Uterus (tissue), 4 donors: ENCODE results near the gene KLF11. TPM values are rescaled to one million over a fixed set of nuclear protein-coding genes. Genes with fewer than 3 reads are reported as not detected.

Experiments
- DNase-seq, 2 donors: peaks; one replicate each; pipeline ENCODE4 v3.0.0-alpha.2; 2019 to 2020
- H3K27ac ChIP-seq, 2 donors: fragments of 200-600 bp; sonication (generic); 1 replicate in 1 of 2; 2 replicates in 1 of 2; pipeline ENCODE4 v1.5.1; 2016 to 2018
- H3K27me3 ChIP-seq, 2 donors: fragments of 200-600 bp; sonication (generic); one replicate each; pipeline ENCODE4 v1.5.1; 2018 to 2019; ENCODE audit warnings: control low read depth in 1 of 2
- H3K36me3 ChIP-seq, 2 donors: fragments of 200-600 bp; sonication (generic); one replicate each; pipeline ENCODE4 v1.5.1; 2019; ENCODE audit warnings: control low read depth in 1 of 2
- H3K4me1 ChIP-seq, 2 donors: fragments of 200-600 bp; sonication (generic); one replicate each; pipeline ENCODE4 v1.5.1; 2018 to 2019; ENCODE audit warnings: control low read depth in 1 of 2
- H3K4me3 ChIP-seq, 2 donors: fragments of 200-600 bp; sonication (generic); 1 replicate in 1 of 2; 2 replicates in 1 of 2; pipeline ENCODE4 v1.5.1; 2018 to 2019; ENCODE audit warnings: mild to moderate bottlenecking in 1 of 2
- H3K9me3 ChIP-seq, 2 donors: fragments of 200-600 bp; sonication (generic); one replicate each; pipeline ENCODE4 v1.5.1; 2019; ENCODE audit warnings: control low read depth in 1 of 2
- CTCF ChIP-seq, 4 experiments: fragments of 200-600 bp in 2 of 4; fragments of 450-650 bp in 2 of 4; sonication (generic) in 2 of 4; IDR thresholded peaks; one replicate each; pipeline ENCODE4 v1.5.1; 2016 to 2019; ENCODE audit warnings: antibody characterized with exemption in 4 of 4, mild to moderate bottlenecking in 2 of 4, moderate library complexity in 1 of 4
- POLR2A ChIP-seq, 2 donors: fragments of 450-650 bp; IDR thresholded peaks; one replicate each; pipeline ENCODE4 v1.6.1; 2016; ENCODE audit warnings: antibody characterized with exemption in 2 of 2, mild to moderate bottlenecking in 1 of 2, moderate library complexity in 1 of 2
- intact Hi-C: fragments of 100-400 bp; cut with DNase I; formaldehyde crosslinking; loops from one replicate; pipeline ENCODE4 v1.15.1; 2023; ENCODE audit warnings: low total_unique reads
- total RNA-seq, 4 donors: library from RNA; depleted of rRNA in 3 of 4; stranded (reverse); fragments of >200 nt in 3 of 4; gene quantifications; one replicate each; pipeline versions ENCODE4 v1.1.0 to v1.2.4, GENCODE V29; 2014 to 2023
- donor health status: DM: yes; HTN: yes; CAD: no.

KLF11 gene
- total RNA-seq, 4 donors from 2014 or later, result 23.4 to 49.9 (median 31.7) TPM

- no peak for DNase-seq
- Histone ChIP-seq H3K36me3 (no peaks in the 10 kb centered on the region), H3K9me3 (no peaks in the 10 kb centered on the region), H3K4me3 (no peak overlapping the region), H3K4me1 (peaks cover 0 to 9% of the 10 kb centered on the region in 2 donors), H3K27ac (no peak overlapping the region), H3K27me3 (no peaks in the 10 kb centered on the region)
- intact Hi-C loops, result no loop called here
- TF ChIP-seq POLR2A (IDR thresholded peaks at IDR 0.05) (no peak), CTCF (IDR thresholded peaks at IDR 0.05) (no peak)
These were observed 33.2 kb downstream of the KLF11 start for GRCh38 chr2:10076511-10076910.

DNA sequence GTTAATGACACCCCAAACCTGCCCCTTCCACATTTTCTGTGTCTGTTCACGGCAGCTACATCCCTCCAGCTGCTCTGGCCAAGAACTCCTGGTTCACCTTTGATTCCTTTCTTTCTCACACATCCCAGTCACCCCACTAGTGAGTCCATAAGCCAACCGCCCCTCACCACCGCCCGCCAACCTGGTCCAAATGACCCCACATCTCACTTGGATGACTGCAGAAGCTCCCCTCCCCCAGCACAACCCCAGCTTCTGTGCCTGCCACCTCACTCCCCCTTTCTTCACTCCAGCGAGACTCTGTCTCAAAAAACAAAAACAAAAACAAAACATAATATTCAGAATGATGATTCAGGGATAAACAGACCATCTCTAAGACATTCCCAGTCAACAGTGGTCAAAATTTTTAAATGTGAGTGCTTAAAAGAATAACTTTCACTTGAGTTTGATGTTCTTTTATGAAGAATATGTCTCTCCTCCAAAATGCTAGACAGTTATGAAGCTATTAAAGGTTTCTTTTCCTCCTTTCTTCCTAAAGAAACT lies 33.7 kb downstream of the KLF11 start:
- intact Hi-C loops, result no loop called here
- TF ChIP-seq POLR2A (IDR thresholded peaks at IDR 0.05) (no peak), CTCF (IDR thresholded peaks at IDR 0.05) (no peak)
- H3K4me3 ChIP-seq, result no peak overlapping the region
- DNase-seq, result no peak
- no peak overlapping the region for H3K27ac ChIP-seq
- no peaks in the 10 kb centered on the region for H3K27me3 ChIP-seq
- H3K9me3 ChIP-seq, result no peaks in the 10 kb centered on the region
- H3K4me1 ChIP-seq, result peaks cover 0 to 9% of the 10 kb centered on the region in 2 donors
- H3K36me3 ChIP-seq, result no peaks in the 10 kb centered on the region

GRCh38 chr2:10078001-10078400 lies 34.7 kb downstream of the KLF11 start:
- Histone ChIP-seq H3K27ac (peak overlapping the region in 1 of 2 donors; percentile 87), H3K4me1 (peaks cover 0 to 9% of the 10 kb centered on the region in 2 donors), H3K36me3 (no peaks in the 10 kb centered on the region), H3K9me3 (no peaks in the 10 kb centered on the region), H3K27me3 (no peaks in the 10 kb centered on the region), H3K4me3 (no peak overlapping the region)
- DNase-seq, result no peak
- TF ChIP-seq POLR2A (IDR thresholded peaks at IDR 0.05) (no peak), CTCF (IDR thresholded peaks at IDR 0.05) (no peak)
- intact Hi-C loops, result no loop called here

DNA sequence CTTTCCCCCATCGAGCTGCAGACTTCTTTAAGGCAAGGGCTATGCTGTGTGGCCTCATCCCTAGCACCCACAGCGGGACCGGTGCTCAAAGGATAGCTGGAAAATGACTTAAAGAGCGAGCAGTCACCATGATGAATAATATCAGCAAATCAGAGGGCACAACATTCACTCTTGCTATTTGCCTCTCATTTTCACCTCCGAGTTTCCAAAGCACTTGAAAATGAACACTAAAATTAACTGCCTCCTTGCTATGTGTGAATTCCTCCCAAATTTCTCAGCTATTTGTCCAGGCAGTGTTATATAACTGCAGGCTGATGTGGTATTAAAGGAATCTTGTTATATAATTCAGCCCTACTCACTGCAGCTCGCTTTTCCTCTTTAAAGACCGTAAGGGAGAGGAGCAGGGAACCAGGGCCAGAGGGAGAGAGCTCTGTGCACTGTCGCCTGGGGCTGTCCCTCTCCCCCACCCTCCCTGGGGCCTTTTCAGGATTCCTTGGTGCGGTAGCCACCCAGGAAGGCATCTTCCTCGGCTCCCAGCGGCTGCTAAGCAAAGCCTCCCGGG lies 35.4 kb downstream of the KLF11 start:
- TF ChIP-seq CTCF (IDR thresholded peaks at IDR 0.05) (no peak), POLR2A (IDR thresholded peaks at IDR 0.05) (no peak)
- Histone ChIP-seq H3K4me3 (peak overlapping the region; percentile 34 to 72), H3K4me1 (peaks cover 0 to 9% of the 10 kb centered on the region in 2 donors), H3K27ac (peak overlapping the region; percentile 87 to 94), H3K9me3 (no peaks in the 10 kb centered on the region), H3K27me3 (no peaks in the 10 kb centered on the region), H3K36me3 (no peaks in the 10 kb centered on the region)
- intact Hi-C loops, result no loop called here
- no peak for DNase-seq

GRCh38 chr2:10079266-10079869 lies 36.0 kb downstream of the KLF11 start:
- H3K9me3 ChIP-seq, result no peaks in the 10 kb centered on the region
- no peaks in the 10 kb centered on the region for H3K36me3 ChIP-seq
- H3K4me1 ChIP-seq, result peaks cover 0 to 9% of the 10 kb centered on the region in 2 donors
- H3K27ac ChIP-seq, result peak overlapping the region; percentile 87 to 94
- intact Hi-C loops, result no loop called here
- H3K27me3 ChIP-seq, result no peaks in the 10 kb centered on the region
- H3K4me3 ChIP-seq, result peak overlapping the region; percentile 34 to 72
- DNase-seq, result peak; percentile 58 to 69
- TF ChIP-seq POLR2A (IDR thresholded peaks at IDR 0.05), result no peak
- TF ChIP-seq CTCF (IDR thresholded peaks at IDR 0.05), result no peak
